T-helper 22 cell (primary cell): ENCODE results near the gene CSNK1G1.
"Not testable (repeated sequence)": the region's sequence is repeated elsewhere in the genome, so short reads cannot be mapped to it uniquely, and the experiment has no call there.

Source experiments
- DNase-seq: peaks from one replicate; pipeline ENCODE4 v3.0.0-alpha.2; 2020; ENCODE audit warnings: low read depth

CSNK1G1 gene

GRCh38 chr15:64237677-64238076 lies 118.3 kb downstream of the CSNK1G1 start:
- DNase-seq = no peak

- no peak for DNase-seq
Measured at GRCh38 chr15:64236156-64236894, 119.6 kb downstream of the CSNK1G1 start.

- no peak for DNase-seq
Measured at GRCh38 chr15:64235552-64235951, 120.4 kb downstream of the CSNK1G1 start.

GRCh38 chr15:64233299-64233698 lies 122.7 kb downstream of the CSNK1G1 start:
- no peak for DNase-seq

- no peak for DNase-seq
Measured at GRCh38 chr15:64232400-64232799, 123.6 kb downstream of the CSNK1G1 start.

- no peak for DNase-seq
Measured at GRCh38 chr15:64229129-64229724, 126.7 kb downstream of the CSNK1G1 start.

GRCh38 chr15:64225804-64226203 lies 130.2 kb downstream of the CSNK1G1 start:
- no peak for DNase-seq

GRCh38 chr15:64224511-64224910 lies 131.5 kb downstream of the CSNK1G1 start:
- DNase-seq = no peak

- DNase-seq = no peak
Measured at GRCh38 chr15:64223882-64224281, 132.1 kb downstream of the CSNK1G1 start.

GRCh38 chr15:64222573-64223366 lies 133.2 kb downstream of the CSNK1G1 start:
- no peak for DNase-seq

- not testable (repeated sequence) for DNase-seq
Measured at GRCh38 chr15:64221911-64222310, 134.1 kb downstream of the CSNK1G1 start.

- DNase-seq = not testable (repeated sequence)
Measured at GRCh38 chr15:64217429-64217750, 138.6 kb downstream of the CSNK1G1 start.

GRCh38 chr15:64216730-64217428 lies 139.1 kb downstream of the CSNK1G1 start:
- no peak for DNase-seq

- DNase-seq = no peak
Measured at GRCh38 chr15:64216196-64216595, 139.8 kb downstream of the CSNK1G1 start.

- DNase-seq = no peak
Measured at GRCh38 chr15:64213646-64214045, 142.3 kb downstream of the CSNK1G1 start.

GRCh38 chr15:64211696-64212095 lies 144.3 kb downstream of the CSNK1G1 start:
- no peak for DNase-seq

GRCh38 chr15:64210371-64210770 lies 145.6 kb downstream of the CSNK1G1 start:
- DNase-seq = no peak

- no peak for DNase-seq
Measured at GRCh38 chr15:64209680-64210334, 146.2 kb downstream of the CSNK1G1 start.

GRCh38 chr15:64205202-64205601 lies 150.8 kb downstream of the CSNK1G1 start:
- DNase-seq = no peak

- DNase-seq = no peak
Measured at GRCh38 chr15:64197425-64197824, 158.5 kb downstream of the CSNK1G1 start.

- no peak for DNase-seq
Measured at GRCh38 chr15:64193971-64194370, 162.0 kb downstream of the CSNK1G1 start.
